Measurements from ENCODE around the gene TRPC6.

The TRPC6 gene

GRCh38 chr11:101508370-101508769 is 75.4 kb downstream of the TRPC6 start:
- TF ChIP-seq, protein P1, sequence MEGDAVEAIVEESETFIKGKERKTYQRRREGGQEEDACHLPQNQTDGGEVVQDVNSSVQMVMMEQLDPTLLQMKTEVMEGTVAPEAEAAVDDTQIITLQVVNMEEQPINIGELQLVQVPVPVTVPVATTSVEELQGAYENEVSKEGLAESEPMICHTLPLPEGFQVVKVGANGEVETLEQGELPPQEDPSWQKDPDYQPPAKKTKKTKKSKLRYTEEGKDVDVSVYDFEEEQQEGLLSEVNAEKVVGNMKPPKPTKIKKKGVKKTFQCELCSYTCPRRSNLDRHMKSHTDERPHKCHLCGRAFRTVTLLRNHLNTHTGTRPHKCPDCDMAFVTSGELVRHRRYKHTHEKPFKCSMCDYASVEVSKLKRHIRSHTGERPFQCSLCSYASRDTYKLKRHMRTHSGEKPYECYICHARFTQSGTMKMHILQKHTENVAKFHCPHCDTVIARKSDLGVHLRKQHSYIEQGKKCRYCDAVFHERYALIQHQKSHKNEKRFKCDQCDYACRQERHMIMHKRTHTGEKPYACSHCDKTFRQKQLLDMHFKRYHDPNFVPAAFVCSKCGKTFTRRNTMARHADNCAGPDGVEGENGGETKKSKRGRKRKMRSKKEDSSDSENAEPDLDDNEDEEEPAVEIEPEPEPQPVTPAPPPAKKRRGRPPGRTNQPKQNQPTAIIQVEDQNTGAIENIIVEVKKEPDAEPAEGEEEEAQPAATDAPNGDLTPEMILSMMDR (conservative IDR thresholded peaks at IDR 0.05; ENCODE audit: low read length): no peak
- H3K4me3 ChIP-seq (ENCODE audit: low read length): no peak overlapping the region
- no peak for DNase-seq (ENCODE audit: low read depth)

- TF ChIP-seq, protein P1 (conservative IDR thresholded peaks at IDR 0.05; ENCODE audit: low read length): no peak
- no peak overlapping the region for H3K4me3 ChIP-seq (ENCODE audit: low read length)
- peak; percentile 38 for DNase-seq (ENCODE audit: low read depth)
Measured at GRCh38 chr11:101498891-101499290, 84.9 kb downstream of the TRPC6 start.

GRCh38 chr11:101497291-101497690 is 86.5 kb downstream of the TRPC6 start:
- H3K4me3 ChIP-seq (ENCODE audit: low read length): no peak overlapping the region
- TF ChIP-seq, protein P1 (conservative IDR thresholded peaks at IDR 0.05; ENCODE audit: low read length): no peak
- no peak for DNase-seq (ENCODE audit: low read depth)

DNA sequence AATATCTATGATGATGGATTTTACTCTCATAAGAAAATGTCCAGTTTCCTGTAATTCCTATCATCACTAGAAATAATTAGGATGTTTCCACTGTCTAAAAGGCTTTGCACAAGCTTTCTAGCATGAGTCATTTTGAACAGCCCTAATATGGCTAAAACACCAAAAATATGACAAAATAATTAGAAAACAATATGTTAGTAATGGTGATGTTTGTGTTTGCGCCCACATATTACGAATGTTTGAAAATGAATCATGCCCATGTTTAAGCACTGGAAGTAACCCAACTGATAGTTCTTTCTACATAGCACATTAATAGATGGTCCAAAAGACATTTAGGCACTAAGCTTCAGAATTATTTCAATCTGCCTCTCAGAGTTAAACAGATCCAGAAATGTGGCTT is 96.0 kb downstream of the TRPC6 start:
- H3K4me3 ChIP-seq (ENCODE audit: low read length): no peak overlapping the region
- TF ChIP-seq, protein P1 (conservative IDR thresholded peaks at IDR 0.05; ENCODE audit: low read length): no peak
- peak; percentile 93 for DNase-seq (ENCODE audit: low read depth)

- peak; percentile 13 for DNase-seq (ENCODE audit: low read depth)
- TF ChIP-seq, protein P1 (conservative IDR thresholded peaks at IDR 0.05; ENCODE audit: low read length): no peak
- H3K4me3 ChIP-seq (ENCODE audit: low read length): no peak overlapping the region
Measured at GRCh38 chr11:101482556-101483124, 101.2 kb downstream of the TRPC6 start.

DNA sequence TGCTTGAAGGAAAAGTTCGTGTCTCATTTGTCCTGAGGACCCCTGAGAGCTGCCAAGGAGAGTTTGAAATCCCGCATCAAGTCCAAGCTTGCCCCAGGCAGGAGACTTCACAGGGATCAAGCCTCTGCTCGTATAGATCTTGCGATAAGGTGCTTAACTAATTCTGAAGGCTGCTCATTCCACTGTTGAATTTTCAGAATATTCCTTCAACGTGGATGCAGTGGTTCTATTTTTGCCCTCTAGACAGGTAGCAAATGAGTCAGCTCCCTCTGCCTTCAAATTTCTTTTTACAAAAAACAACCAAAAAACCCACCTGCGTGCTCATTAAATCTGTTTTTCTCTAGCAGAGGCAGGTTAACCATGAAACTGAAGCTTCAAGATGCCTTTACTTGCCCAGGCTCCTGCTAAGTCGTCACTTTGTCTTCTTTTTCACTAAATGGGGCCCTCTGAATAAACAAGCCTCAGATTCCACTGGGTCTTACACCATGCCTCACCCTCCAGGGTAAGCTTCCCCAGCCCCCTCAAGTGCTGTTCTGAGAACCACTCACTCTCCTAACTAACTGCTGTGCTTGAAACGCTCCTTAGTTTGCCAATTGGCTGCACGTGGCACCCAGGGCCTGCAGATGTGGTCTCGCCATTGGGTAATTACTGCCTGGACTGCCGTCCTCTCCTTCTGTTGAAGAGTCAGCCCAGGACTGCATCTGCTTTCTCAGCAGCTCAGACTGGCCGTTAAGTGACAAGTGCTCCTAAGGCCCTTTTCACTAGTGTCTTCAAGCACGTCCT is 105.0 kb downstream of the TRPC6 start:
- TF ChIP-seq, protein P1 (conservative IDR thresholded peaks at IDR 0.05; ENCODE audit: low read length): no peak
- no peak for DNase-seq (ENCODE audit: low read depth)

DNA sequence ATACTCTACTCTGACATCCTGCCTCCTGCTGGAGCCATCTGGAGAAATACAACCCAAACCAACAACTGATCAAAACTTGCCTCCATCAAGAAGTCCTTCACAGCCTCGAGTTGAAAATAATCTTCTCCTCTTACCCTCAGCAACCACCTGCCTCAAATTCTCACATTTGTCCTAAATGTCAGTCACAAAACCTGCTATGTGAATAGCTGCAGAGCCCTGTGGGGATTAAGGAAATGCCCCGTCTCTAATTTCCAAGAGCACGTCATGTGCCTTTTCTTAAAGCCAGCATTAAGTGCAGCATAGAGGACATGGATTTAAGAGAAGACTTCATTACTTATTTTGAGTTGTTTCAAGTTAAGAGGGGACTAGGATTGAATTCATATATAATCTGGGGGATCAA is 105.9 kb downstream of the TRPC6 start:
- no peak overlapping the region for H3K4me3 ChIP-seq (ENCODE audit: low read length)
- no peak for DNase-seq (ENCODE audit: low read depth)
- TF ChIP-seq, protein P1 (conservative IDR thresholded peaks at IDR 0.05; ENCODE audit: low read length): no peak

More for the DNA sequence above, 105.0 kb downstream of the TRPC6 start:
- no peak overlapping the region for H3K4me3 ChIP-seq (ENCODE audit: low read length)
